Measurements from ENCODE around the gene RBM47.

The RBM47 gene

GRCh38 chr4:40645586-40645985, 15.9 kb upstream of the RBM47 start:
- no peak for TF ChIP-seq GATA2 (IDR thresholded peaks at IDR 0.05; ENCODE audit: low read depth, low read length)
- no peak for TF ChIP-seq GATA3 (IDR thresholded peaks at IDR 0.05; ENCODE audit: low read depth, low read length)

- TF ChIP-seq GATA2 (IDR thresholded peaks at IDR 0.05; ENCODE audit: low read depth, low read length) (no peak), GATA3 (IDR thresholded peaks at IDR 0.05; ENCODE audit: low read depth, low read length) (no peak)
Measured at GRCh38 chr4:40632080-40632479, 2.4 kb upstream of the RBM47 start.

- no peak for TF ChIP-seq GATA3 (IDR thresholded peaks at IDR 0.05; ENCODE audit: low read depth, low read length)
- no peak for TF ChIP-seq GATA2 (IDR thresholded peaks at IDR 0.05; ENCODE audit: low read depth, low read length)
Measured at GRCh38 chr4:40630335-40631021, 814 bp upstream of the RBM47 start.

GRCh38 chr4:40628888-40629287, 776 bp downstream of the RBM47 start:
- no peak for TF ChIP-seq GATA2 (IDR thresholded peaks at IDR 0.05; ENCODE audit: low read depth, low read length)
- no peak for TF ChIP-seq GATA3 (IDR thresholded peaks at IDR 0.05; ENCODE audit: low read depth, low read length)

- TF ChIP-seq GATA3 (IDR thresholded peaks at IDR 0.05; ENCODE audit: low read depth, low read length): no peak
- no peak for TF ChIP-seq GATA2 (IDR thresholded peaks at IDR 0.05; ENCODE audit: low read depth, low read length)
Measured at GRCh38 chr4:40627540-40627939, 2.1 kb downstream of the RBM47 start.

GRCh38 chr4:40626183-40626990, 3.3 kb downstream of the RBM47 start:
- TF ChIP-seq GATA2 (IDR thresholded peaks at IDR 0.05; ENCODE audit: low read depth, low read length): no peak
- no peak for TF ChIP-seq GATA3 (IDR thresholded peaks at IDR 0.05; ENCODE audit: low read depth, low read length)

GRCh38 chr4:40623707-40624106, 6.0 kb downstream of the RBM47 start:
- no peak for TF ChIP-seq GATA3 (IDR thresholded peaks at IDR 0.05; ENCODE audit: low read depth, low read length)
- no peak for TF ChIP-seq GATA2 (IDR thresholded peaks at IDR 0.05; ENCODE audit: low read depth, low read length)

- TF ChIP-seq GATA2 (IDR thresholded peaks at IDR 0.05; ENCODE audit: low read depth, low read length) (no peak), GATA3 (IDR thresholded peaks at IDR 0.05; ENCODE audit: low read depth, low read length) (no peak)
Measured at GRCh38 chr4:40622913-40623312, 6.8 kb downstream of the RBM47 start.

- TF ChIP-seq GATA2 (IDR thresholded peaks at IDR 0.05; ENCODE audit: low read depth, low read length): no peak
- TF ChIP-seq GATA3 (IDR thresholded peaks at IDR 0.05; ENCODE audit: low read depth, low read length): no peak
Measured at GRCh38 chr4:40621592-40622512, 7.8 kb downstream of the RBM47 start.

GRCh38 chr4:40621229-40621591, 8.5 kb downstream of the RBM47 start:
- TF ChIP-seq GATA2 (IDR thresholded peaks at IDR 0.05; ENCODE audit: low read depth, low read length): no peak

GRCh38 chr4:40619600-40619999, 10.1 kb downstream of the RBM47 start:
- TF ChIP-seq GATA2 (IDR thresholded peaks at IDR 0.05; ENCODE audit: low read depth, low read length): no peak
- no peak for TF ChIP-seq GATA3 (IDR thresholded peaks at IDR 0.05; ENCODE audit: low read depth, low read length)

GRCh38 chr4:40617872-40618271, 11.8 kb downstream of the RBM47 start:
- TF ChIP-seq GATA2 (IDR thresholded peaks at IDR 0.05; ENCODE audit: low read depth, low read length): no peak
- TF ChIP-seq GATA3 (IDR thresholded peaks at IDR 0.05; ENCODE audit: low read depth, low read length): no peak

GRCh38 chr4:40614031-40614430, 15.6 kb downstream of the RBM47 start:
- no peak for TF ChIP-seq GATA2 (IDR thresholded peaks at IDR 0.05; ENCODE audit: low read depth, low read length)
- TF ChIP-seq GATA3 (IDR thresholded peaks at IDR 0.05; ENCODE audit: low read depth, low read length): no peak

GRCh38 chr4:40613456-40613855, 16.2 kb downstream of the RBM47 start:
- TF ChIP-seq GATA3 (IDR thresholded peaks at IDR 0.05; ENCODE audit: low read depth, low read length) (no peak), GATA2 (IDR thresholded peaks at IDR 0.05; ENCODE audit: low read depth, low read length) (no peak)

All from SH-SY5Y (cell line).